Suppressor macrophage (primary cell): ENCODE data around the gene TMTC1.
A peak's percentile ranks its signal among the peaks of the same experiment; 100 is the strongest.
"Not testable (repeated sequence)": the region's sequence is repeated elsewhere in the genome, so short reads cannot be mapped to it uniquely, and the experiment has no call there.

ENCODE experiments used
- DNase-seq, 4 experiments: peaks; one replicate each; pipeline ENCODE4 v3.0.0-alpha.2; 2020 to 2022

TMTC1 gene

GRCh38 chr12:29665107-29665506 lies 118.6 kb downstream of the TMTC1 start:
- no peak for DNase-seq

GRCh38 chr12:29662734-29663323 lies 120.9 kb downstream of the TMTC1 start:
- DNase-seq = no peak

DNA sequence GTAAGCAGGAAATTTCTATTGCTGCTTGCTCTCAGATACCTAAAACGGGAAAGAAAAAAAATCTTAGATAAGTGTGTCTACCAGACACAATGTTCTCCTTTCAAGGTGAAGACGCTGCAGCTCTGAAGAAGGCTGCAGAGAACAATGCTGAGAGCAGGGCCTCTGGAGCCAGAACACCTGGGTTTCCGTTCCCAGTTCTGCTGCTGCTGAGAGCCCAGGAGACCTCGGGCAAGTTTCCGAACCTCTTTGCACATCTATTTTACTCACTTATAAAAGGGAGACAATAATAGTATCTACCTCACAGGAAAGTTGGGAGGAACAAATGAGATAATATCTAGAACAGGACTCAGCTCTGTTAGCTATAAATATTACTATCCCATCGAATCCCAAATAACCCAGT lies 122.9 kb downstream of the TMTC1 start:
- no peak for DNase-seq

- no peak for DNase-seq
Observed at GRCh38 chr12:29656762-29657538, 126.8 kb downstream of the TMTC1 start.

- DNase-seq = no peak
Observed at GRCh38 chr12:29655861-29656260, 127.9 kb downstream of the TMTC1 start.

GRCh38 chr12:29653286-29653685 lies 130.5 kb downstream of the TMTC1 start:
- DNase-seq = no peak

DNA sequence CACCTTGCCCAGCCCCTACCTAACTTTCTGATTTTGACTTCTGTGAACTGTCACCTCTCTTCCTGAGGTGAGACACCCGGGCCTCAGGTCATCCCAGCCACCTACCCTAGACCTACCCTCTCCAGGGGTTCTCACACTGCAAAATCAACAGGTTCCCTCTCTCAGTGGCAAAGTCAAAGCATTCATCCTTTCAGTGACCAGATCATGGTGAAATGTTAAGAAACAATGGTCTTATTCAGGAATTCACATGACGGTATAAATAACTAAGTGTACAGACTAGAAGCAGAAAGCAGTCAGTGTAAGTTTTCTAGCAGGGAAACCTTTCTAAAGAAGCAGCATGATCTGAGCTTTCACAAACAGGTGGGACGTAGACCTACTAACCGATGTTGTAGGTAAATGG lies 133.4 kb downstream of the TMTC1 start:
- no peak for DNase-seq

- DNase-seq = no peak
Observed at GRCh38 chr12:29649722-29650121, 134.0 kb downstream of the TMTC1 start.

DNA sequence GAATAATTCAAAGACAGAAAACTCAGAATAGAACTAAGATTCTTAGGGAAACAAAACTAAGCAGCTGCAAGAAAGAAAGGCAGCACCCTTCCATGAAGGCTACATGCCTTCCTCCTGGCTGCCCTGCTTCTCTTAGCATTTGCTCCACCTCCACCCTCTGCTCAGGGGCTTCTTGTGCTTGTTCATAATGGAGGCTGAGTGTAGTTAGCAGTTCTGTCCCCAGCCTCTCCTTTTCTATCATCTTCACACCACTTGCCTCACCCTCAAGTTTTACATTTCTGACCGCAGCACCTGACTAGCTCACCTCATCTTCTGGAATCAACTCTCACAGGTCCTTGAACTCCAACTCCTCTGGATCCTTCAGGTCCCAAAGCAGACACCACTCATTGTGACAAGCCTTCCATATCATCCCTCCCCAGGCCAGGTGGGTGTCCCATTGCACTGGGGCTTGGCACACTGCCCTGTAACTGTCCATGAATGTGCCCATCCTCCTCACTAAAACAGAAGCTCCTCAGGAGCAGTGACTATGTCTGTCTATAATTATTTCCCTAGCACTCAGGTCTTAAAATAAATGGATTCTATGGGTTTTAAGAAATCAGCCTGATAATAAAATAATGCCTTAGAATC lies 139.1 kb downstream of the TMTC1 start:
- DNase-seq = no peak

DNA sequence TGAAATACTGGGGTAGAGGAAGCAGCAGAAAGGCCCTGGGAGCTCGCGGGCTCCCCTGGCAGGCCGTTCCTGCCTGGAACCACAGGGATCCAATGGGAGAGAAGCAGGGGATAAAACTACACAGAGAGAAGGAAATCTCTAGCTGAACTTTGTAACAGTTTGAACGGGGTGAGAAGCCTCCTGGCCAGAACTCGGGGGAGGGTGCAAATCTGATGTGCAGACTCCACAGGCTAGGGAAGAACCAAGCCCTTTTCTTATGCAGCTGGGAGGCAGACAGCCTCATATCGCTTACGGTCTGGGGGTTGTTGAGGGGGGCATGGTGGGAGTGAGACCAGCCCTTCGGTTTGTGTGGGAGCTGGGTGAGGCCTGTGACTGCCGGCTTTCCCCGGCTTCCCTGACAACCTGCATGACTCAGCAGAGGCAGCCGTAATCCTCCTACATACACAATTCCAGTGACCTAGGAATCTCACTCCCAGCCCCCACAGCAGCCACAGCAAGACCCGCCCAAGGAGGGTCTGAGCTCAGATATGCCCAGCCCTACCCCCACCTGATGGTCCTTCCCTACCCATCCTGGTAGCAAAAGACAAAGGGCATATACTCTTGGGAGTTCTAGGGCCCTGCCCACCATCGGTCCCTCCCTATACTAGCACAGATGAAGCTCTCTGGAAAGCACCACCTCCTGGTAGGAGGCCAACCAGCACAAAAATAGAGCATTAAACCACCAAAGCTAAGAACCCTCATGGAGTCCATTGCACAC lies 143.0 kb downstream of the TMTC1 start:
- DNase-seq = no peak

DNA sequence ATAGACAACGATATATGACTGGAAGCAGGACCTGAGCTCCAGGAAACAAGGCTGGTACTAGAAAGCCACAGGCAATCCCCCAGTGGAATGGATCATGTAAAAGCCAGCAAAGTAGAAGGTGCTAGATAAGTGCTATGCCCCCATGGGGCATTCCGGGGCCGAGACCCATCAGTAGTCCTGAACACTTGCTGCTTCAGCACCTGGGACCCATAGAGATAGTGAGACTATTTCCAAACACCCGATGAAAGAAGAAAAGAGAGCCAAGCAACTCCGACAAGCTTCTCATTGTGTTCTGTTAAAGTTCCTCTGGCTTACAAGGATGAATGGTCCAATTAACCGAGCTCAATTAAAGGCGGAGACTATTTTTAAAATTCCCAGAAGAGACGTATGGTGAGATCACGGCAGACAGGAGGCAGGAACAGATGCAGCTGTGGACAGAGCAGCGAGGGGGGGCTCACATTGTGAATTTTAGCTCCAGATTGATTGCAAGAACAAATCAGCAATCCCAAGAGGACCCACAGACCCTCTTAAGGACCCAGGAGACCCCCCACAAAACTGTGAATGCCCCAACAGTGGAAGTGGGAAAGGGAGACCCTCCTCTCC lies 143.7 kb downstream of the TMTC1 start:
- no peak for DNase-seq

- DNase-seq = no peak
Observed at GRCh38 chr12:29638528-29638927, 145.2 kb downstream of the TMTC1 start.

GRCh38 chr12:29634057-29634456 lies 149.7 kb downstream of the TMTC1 start:
- no peak for DNase-seq

DNA sequence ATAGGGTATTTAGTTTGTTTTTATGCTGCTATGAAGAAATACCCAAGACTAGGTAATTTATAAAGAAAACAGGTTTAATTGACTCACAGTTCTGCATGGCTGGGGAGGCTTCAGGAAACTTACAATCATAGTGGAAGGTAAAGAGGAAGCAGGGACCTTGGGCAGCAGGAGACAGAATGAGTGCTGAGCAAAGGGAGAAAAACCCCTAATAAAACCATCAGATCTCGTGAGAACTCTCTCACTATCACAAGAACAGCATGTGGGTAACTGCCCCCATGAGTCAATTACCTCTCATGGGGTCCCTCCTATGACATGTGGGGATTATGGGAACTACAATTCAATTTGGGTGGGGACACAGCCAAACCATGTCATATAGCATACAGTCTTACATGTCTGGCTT lies 153.6 kb downstream of the TMTC1 start:
- DNase-seq = not testable (repeated sequence)

GRCh38 chr12:29627221-29627620 lies 156.5 kb downstream of the TMTC1 start:
- no peak for DNase-seq

DNA sequence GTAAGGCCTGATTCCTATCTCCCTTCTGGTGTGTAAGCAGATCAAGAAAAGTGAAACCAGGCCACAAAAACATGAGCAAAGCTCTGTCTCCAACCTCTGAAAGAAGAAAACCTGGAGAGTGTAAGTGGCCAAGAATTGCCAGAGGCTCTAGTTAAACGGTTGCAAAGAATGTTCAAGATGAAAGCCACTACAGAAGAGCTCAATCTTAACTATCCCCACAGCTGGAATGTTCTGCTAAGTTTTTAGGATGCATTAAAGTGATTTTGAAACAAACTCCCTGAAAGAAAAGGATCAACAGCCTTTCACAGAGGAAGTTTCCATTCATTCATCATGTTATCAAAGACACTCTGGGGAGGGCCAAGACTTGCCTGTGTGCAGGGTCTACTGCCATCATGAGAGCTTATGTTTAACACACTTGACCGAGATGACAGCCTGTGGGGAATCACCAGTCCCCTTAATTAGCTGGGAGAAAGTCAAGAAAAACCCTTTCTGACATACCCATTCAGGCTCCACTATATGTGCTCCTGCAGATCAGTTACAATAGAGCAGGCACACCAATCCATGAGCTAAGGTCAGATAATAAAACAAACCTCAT lies 158.3 kb downstream of the TMTC1 start:
- DNase-seq = no peak

- DNase-seq = no peak
Observed at GRCh38 chr12:29622251-29622650, 161.5 kb downstream of the TMTC1 start.

DNA sequence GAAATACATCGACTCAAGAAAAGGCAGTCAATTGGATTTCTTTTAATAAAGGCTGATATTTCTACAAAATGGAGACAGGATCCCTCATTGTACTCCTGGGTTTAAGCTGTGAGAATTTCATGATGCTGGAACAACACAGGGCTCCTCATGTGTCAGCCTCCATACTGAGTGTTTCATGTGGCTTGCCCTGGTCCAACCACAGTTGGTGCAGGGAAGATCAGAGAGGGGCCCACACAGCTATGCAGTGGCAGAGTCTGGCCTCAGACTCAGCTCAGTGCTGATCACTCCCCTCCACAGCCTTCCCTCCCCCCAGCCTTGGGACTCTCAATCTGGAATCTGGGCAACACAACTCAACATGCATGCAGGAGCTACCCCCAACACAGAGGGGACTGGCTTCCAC lies 163.7 kb downstream of the TMTC1 start:
- no peak for DNase-seq

GRCh38 chr12:29617407-29617803 lies 166.3 kb downstream of the TMTC1 start:
- DNase-seq = no peak

- DNase-seq = peak in 1 of 4 experiments; percentile 2
Observed at GRCh38 chr12:29616664-29617406, 166.9 kb downstream of the TMTC1 start.

GRCh38 chr12:29614694-29615325 lies 168.9 kb downstream of the TMTC1 start:
- no peak for DNase-seq
